GM18502 (cell line): ENCODE results near the gene TMEM59.

Source experiments
- ATAC-seq: cut with Tn5 transposase; IDR thresholded peaks from one replicate; pipeline ENCODE4 v1.9.1; 2021; ENCODE audit warnings: mild to moderate bottlenecking; ENCODE audit not compliant: unreplicated experiment, poor library complexity

Gene TMEM59

DNA sequence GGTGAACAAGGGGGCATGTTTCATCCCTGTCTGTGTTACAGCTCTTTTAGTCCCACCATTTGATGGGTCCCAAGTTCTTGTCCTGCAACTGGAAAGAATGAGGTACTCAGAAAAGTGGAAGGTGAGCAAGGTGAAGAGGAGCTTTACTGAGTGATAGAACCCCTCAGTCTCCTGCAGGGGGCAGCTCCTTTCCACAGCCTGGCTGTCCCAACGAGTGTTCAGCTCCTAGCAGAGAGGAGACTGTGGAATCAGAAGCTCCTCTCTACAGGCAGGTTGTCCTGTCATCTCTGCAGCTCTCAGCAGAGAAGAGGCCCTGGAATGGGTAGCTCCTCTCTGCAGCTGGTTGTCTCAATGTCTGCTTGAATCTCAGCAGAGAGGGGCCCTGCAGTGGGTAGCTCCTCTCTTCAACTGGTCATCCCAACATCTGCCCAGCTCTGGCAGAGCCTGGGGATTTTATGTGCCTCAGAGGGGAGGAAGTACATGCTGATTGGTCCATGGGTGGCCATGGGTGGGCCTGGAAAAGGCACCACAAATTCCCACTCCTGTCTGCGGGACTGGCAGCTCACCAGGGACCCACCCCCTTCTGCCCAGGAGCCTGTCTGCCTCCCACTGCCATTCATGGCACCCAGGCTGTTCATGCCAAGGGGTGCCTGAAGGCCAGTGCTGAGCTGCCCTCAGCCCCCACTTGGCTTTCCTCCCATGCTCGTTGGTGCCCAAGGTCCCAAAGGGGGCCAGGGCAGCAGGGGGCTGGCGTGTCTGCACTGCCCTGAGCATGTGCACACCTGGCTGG, 60.7 kb downstream of the TMEM59 start:
- ATAC-seq, result no peak

DNA sequence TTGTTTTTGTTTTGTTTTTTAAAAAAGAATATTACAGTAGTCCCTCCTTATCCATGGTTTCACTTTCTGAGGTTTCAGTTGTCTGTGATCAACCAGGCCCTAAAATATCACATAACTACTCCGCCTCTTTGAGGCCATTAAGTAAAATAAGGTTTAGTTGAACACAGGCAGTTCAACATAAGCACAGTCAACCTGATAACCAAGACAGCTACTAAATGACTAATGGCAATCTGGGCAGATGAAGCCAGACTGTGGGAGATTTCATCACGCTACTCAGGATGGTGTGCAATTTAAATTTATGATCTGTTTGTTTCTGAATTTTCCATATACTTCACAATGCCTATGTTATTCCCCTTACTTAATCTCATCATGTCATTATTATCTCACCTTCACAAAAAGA, 65.1 kb downstream of the TMEM59 start:
- ATAC-seq, result no peak

DNA sequence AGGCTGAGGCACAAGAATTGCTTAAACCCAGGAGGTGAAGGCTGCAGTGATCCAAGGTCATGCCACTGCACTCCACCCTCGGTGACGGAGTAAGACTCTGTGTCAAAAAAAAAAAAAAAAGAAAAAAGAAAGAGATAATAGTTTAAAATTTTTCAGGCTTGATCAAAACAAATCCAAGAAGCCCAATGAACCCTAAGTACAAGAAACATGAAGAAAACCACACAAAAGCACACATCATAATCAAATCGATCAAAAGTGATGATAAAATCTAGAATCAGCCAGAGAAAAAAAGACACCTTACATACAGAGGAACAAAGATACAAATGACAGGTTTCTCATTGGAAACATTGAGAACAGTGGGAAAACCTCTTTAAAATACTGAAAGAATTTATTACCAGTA, 66.5 kb downstream of the TMEM59 start:
- ATAC-seq, result no peak

DNA sequence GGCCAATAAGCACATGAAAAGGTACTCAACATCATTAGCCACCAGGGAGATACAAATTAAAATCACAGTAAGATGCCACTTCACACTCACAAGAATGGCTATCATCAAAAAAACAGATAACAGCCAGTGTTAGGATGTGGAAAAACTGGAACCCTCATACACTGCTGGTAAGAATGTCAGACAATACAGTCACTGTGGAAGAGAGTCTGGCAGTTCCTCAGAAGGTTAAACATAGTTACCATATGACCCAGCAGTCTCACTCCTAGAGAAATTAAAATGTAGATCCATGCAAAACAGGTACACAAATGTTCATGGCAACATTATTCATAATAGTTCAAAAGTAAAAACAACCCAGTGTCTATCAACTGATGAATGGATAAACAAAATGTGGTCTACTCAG, 68.3 kb downstream of the TMEM59 start:
- ATAC-seq, result no peak

DNA sequence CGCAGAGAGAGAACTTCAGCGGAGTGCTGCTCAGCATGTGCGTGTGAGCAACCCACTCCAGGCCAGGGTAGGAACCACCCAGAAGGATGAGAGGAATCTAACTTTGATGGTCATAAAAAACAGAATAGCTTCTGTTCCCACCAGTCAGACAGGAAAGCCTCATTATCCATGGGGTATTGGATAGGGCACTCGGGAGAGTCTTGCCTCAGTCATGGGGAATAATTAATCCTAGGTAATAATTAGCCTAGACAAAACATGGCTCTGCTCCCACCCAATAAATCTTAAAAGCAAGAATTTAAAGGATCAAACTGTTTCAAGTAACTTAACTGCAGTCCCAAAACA, 70.3 kb downstream of the TMEM59 start:
- no peak for ATAC-seq

DNA sequence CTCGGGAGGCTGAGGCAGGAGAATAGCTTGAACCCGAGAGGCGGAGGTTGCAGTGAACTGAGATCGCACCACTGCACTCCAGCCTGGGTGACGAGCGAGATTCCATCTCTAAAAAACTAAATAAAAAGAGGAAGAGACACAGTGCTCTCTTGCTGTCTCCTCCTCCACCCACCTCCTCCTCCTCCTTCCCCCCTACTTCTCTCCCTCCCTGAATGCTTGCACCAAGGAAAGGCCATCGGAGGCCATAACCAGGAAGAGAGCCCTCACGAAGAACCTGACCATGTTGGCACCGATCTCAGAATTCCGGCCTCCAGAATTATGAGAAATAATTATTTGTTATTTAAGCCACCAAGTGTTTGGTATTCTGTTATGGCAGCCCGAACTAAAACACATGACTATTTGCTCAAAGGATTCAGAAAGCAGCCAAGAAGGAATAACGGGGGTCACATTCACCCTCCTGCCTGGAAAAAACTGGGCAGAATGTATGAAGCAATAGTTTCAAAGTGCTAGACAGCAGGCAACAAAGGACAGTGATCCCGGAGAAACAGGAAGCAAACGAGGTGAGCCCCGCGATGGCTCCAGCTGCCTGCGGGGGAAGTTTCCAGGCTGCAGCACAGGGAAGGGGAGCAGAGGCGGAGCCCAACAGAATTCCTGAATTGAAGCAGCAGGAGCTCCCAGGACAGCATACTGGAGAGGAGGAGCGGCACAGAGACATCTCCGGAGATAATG, 70.8 kb downstream of the TMEM59 start:
- ATAC-seq, result no peak

DNA sequence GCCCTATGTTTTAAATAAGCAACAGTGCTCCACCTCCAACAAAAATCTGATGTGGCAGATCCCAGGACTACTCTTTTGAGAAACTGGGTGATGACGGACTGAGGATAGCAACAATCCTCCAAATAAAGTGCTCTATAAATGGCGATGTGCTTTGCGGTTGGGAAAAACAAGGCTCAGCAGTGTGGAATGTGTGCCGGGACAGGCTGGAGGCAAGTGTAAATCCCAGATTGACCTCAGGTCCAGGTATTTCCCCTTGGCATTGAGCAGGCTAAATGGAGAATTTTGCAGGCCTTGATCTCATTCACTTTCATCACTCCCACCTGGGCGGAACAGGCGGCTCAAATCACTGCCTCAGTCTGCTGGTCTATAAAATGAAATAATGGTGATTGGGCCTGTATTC, 71.8 kb downstream of the TMEM59 start:
- no peak for ATAC-seq

DNA sequence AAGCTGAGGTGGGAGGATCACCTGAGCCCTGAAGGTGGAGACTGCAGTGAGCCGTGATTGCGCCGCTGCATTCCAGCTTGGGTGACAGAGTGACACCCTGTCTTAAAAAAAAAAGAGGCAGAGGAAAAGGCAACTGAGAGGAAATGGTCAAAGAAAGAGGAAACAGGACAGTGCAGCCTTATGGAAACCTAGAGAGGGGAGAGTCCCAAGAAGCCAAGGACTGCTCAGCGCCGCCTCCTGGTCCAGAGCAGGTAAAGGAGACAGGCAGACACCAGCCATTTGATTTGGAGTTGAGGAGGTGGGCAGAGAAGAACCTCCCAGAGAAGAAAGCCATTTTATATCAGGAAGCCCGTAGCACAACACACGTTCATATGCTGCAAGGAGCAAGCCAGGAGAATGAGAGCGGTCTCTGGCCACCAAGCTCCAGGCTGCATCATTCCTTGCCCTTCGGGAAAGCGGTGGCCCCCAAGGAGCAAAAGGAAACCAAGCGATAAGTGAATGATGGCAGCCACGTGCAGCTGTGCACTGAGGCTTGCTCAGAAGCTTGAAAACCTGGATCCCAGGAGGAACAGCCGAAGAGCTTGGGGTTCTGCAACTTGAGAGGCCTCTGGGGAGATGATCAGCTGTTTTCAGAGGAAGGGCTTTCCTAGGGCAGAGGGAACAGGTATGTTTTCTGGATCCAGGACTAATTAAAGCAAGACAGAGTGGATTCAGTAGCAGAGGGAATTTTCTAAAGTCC, 73.1 kb downstream of the TMEM59 start:
- no peak for ATAC-seq
